Testis (tissue), 3 donors: ENCODE results near the gene WNT3. TPM values are rescaled to one million over a fixed set of nuclear protein-coding genes. Genes with fewer than 3 reads are reported as not detected.

Source experiments
- DNase-seq: peaks from one replicate; pipeline ENCODE4 v3.0.0-alpha.2; 2019
- H3K27ac ChIP-seq, 2 donors: fragments of 200-600 bp; sonication (generic); one replicate each; pipeline ENCODE4 v1.5.1; 2019
- H3K27me3 ChIP-seq: fragments of 200-600 bp; sonication (generic); one replicate; pipeline ENCODE4 v1.5.1; 2019
- H3K36me3 ChIP-seq: fragments of 200-600 bp; sonication (generic); one replicate; pipeline ENCODE4 v1.5.1; 2017; ENCODE audit warnings: low read depth; ENCODE audit errors: missing control alignments
- H3K4me1 ChIP-seq: fragments of 200-600 bp; sonication (generic); one replicate; pipeline ENCODE4 v1.5.1; 2019
- H3K4me3 ChIP-seq, 2 donors: fragments of 200-600 bp; sonication (generic); one replicate each; pipeline ENCODE4 v1.5.1; 2017 to 2019
- H3K9me3 ChIP-seq: fragments of 200-600 bp; sonication (generic); one replicate; pipeline ENCODE4 v1.5.1; 2017
- CTCF ChIP-seq, 3 experiments: fragments of 450-650 bp in 2 of 3; fragments of 200-600 bp in 1 of 3; sonication (generic) in 1 of 3; IDR thresholded peaks; one replicate each; pipeline ENCODE4 v1.5.1; 2016 to 2019; ENCODE audit warnings: antibody characterized with exemption in 3 of 3, mild to moderate bottlenecking in 2 of 3, moderate library complexity in 1 of 3
- POLR2A ChIP-seq: fragments of 450-650 bp; IDR thresholded peaks from one replicate; pipeline ENCODE4 v1.6.1; 2017; ENCODE audit warnings: antibody characterized with exemption, mild to moderate bottlenecking, moderate library complexity
- WGBS, 2 donors: methylation state at CpG; one replicate each; pipeline ENCODE4 v1.1.5; 2018; 5-methylcytosine and 5-hydroxymethylcytosine counted together
- intact Hi-C: fragments of 100-400 bp; cut with DNase I; formaldehyde crosslinking; loops from one replicate; pipeline ENCODE4 v1.15.1; 2023; ENCODE audit warnings: low total_unique reads
- polyA plus RNA-seq: library from polyadenylated mRNA; stranded (reverse); fragments of 350-450 nt; fragmentation: Illumina TruSeq; extraction: RNeasy Lipid Tissue Mini Kit (QIAGEN cat#74804); gene quantifications from one replicate; pipeline ENCODE4 v1.2.3, GENCODE V29; 2014; ENCODE audit warnings: low read depth, low replicate concordance; ENCODE audit not compliant: insufficient read depth
- total RNA-seq, 2 donors: library from RNA; depleted of rRNA; stranded (reverse); fragments of >200 nt; gene quantifications; one replicate each; pipeline ENCODE4 v1.2.3, GENCODE V29; 2016

The WNT3 gene
- total and polyA plus RNA-seq, 3 donors from 2014 or later = 6.4 to 9.8 (median 7.7) TPM

- H3K4me1 ChIP-seq = no peaks in the 10 kb centered on the region
- H3K4me3 ChIP-seq = no peak overlapping the region
- no peaks in the 10 kb centered on the region for H3K27me3 ChIP-seq
- no peaks in the 10 kb centered on the region for H3K9me3 ChIP-seq
- TF ChIP-seq POLR2A = no peak
- no peak for TF ChIP-seq CTCF (IDR thresholded peaks at IDR 0.05)
- no peaks in the 10 kb centered on the region for H3K36me3 ChIP-seq
- DNase-seq = no peak
- WGBS, 2 donors = 76 to 82% methylated on average over 6 to 11 of the region's 11 CpGs
- H3K27ac ChIP-seq = no peak overlapping the region
- intact Hi-C loops = no loop called here
Measured at GRCh38 chr17:46832331-46832821, 13.9 kb upstream of the WNT3 start.

- TF ChIP-seq POLR2A = no peak
- TF ChIP-seq CTCF (IDR thresholded peaks at IDR 0.05) = no peak
- H3K27ac ChIP-seq = no peak overlapping the region
- no peaks in the 10 kb centered on the region for H3K4me1 ChIP-seq
- no peaks in the 10 kb centered on the region for H3K9me3 ChIP-seq
- no peaks in the 10 kb centered on the region for H3K27me3 ChIP-seq
- H3K4me3 ChIP-seq = no peak overlapping the region
- intact Hi-C loops = no loop called here
- H3K36me3 ChIP-seq = no peaks in the 10 kb centered on the region
- DNase-seq = no peak
- 67 to 71% methylated on average over 9 to 14 of the region's 14 CpGs for WGBS, 2 donors
Measured at GRCh38 chr17:46831573-46832330, 13.3 kb upstream of the WNT3 start.

- DNase-seq = no peak
- Histone ChIP-seq H3K36me3 (no peaks in the 10 kb centered on the region), H3K27me3 (no peaks in the 10 kb centered on the region), H3K27ac (no peak overlapping the region), H3K4me3 (no peak overlapping the region), H3K9me3 (no peaks in the 10 kb centered on the region), H3K4me1 (no peaks in the 10 kb centered on the region)
- intact Hi-C loops = no loop called here
- no peak for TF ChIP-seq CTCF (IDR thresholded peaks at IDR 0.05)
- no peak for TF ChIP-seq POLR2A
- WGBS, 2 donors = 76 to 97% methylated on average over 2 of the region's 2 CpGs
Measured at GRCh38 chr17:46827274-46827673, 8.8 kb upstream of the WNT3 start.

- intact Hi-C loops = no loop called here
- Histone ChIP-seq H3K4me3 (no peak overlapping the region), H3K9me3 (no peaks in the 10 kb centered on the region), H3K36me3 (no peaks in the 10 kb centered on the region), H3K4me1 (no peaks in the 10 kb centered on the region), H3K27me3 (no peaks in the 10 kb centered on the region), H3K27ac (no peak overlapping the region)
- DNase-seq = no peak
- TF ChIP-seq POLR2A (no peak), CTCF (IDR thresholded peaks at IDR 0.05) (no peak)
- 85% methylated on average over 1 of the region's 1 CpG; no CpG with 5 or more reads in 1 of the 2 donors for WGBS, 2 donors
Measured at GRCh38 chr17:46826116-46826515, 7.6 kb upstream of the WNT3 start.

GRCh38 chr17:46823657-46824056 is 5.2 kb upstream of the WNT3 start:
- Histone ChIP-seq H3K9me3 (no peaks in the 10 kb centered on the region), H3K27me3 (no peaks in the 10 kb centered on the region), H3K36me3 (no peaks in the 10 kb centered on the region), H3K27ac (no peak overlapping the region), H3K4me1 (peaks cover 7% of the 10 kb centered on the region), H3K4me3 (no peak overlapping the region)
- TF ChIP-seq CTCF (IDR thresholded peaks at IDR 0.05) (no peak), POLR2A (no peak)
- 78 to 80% methylated on average over 8 of the region's 8 CpGs for WGBS, 2 donors
- DNase-seq = no peak
- intact Hi-C loops = no loop called here
